SK-N-MC (cell line): ENCODE results near the gene ABT1.

Experiments
- DNase-seq: peaks from one replicate; pipeline ENCODE4 v3.0.0-alpha.2; 2011; ENCODE audit warnings: low read depth, low spot score
- H3K27ac ChIP-seq: fragments of 200-600 bp; sonication (generic); 2 replicates; pipeline ENCODE4 v1.5.1; 2016; ENCODE audit warnings: mixed run types
- H3K36me3 ChIP-seq: fragments of 200-600 bp; sonication (generic); 2 replicates; pipeline ENCODE4 v1.6.1; 2017; ENCODE audit warnings: antibody characterized with exemption, low read length, mixed read lengths; ENCODE audit not compliant: insufficient read depth
- H3K4me3 ChIP-seq: fragments of 200-600 bp; sonication (generic); 2 replicates; pipeline ENCODE4 v1.5.1; 2016
- H3K9ac ChIP-seq: fragments of 200-600 bp; sonication (generic); 2 replicates; pipeline ENCODE4 v1.8.0; 2017; ENCODE audit warnings: mixed run types, mixed read lengths; ENCODE audit not compliant: insufficient read length
- H3K9me3 ChIP-seq: fragments of 200-600 bp; sonication (generic); 2 replicates; pipeline ENCODE4 v1.6.1; 2017; ENCODE audit warnings: low read depth, mild to moderate bottlenecking, antibody characterized with exemption, low read length, moderate library complexity, mixed read lengths
- EZH2 ChIP-seq: fragments of 200-600 bp; sonication (generic); IDR thresholded peaks from one replicate; pipeline ENCODE4 v1.6.1; 2017; ENCODE audit warnings: antibody characterized with exemption
- FOXP2 ChIP-seq: optimal IDR thresholded peaks from 2 replicates; pipeline ENCODE3; 2011; ENCODE audit warnings: mild to moderate bottlenecking, moderate library complexity; ENCODE audit not compliant: insufficient read depth; ENCODE audit errors: extremely low read length, control extremely low read depth
- POLR2AphosphoS5 ChIP-seq: IDR thresholded peaks from 2 replicates; pipeline ENCODE4 v1.6.1; 2012; ENCODE audit warnings: mild to moderate bottlenecking, low read depth, low read length, borderline replicate concordance

The ABT1 gene

GRCh38 chr6:26581164-26581915 lies 15.4 kb upstream of the ABT1 start:
- no peak for DNase-seq
- no peak for TF ChIP-seq FOXP2
- no peak for TF ChIP-seq EZH2
- TF ChIP-seq POLR2AphosphoS5, result no peak
- no peak overlapping the region for H3K9ac ChIP-seq

GRCh38 chr6:26588965-26589364 lies 7.8 kb upstream of the ABT1 start:
- no peaks in the 10 kb centered on the region for H3K9me3 ChIP-seq
- DNase-seq, result no peak
- H3K36me3 ChIP-seq, result no peaks in the 10 kb centered on the region
- H3K9ac ChIP-seq, result no peak overlapping the region
- no peak for TF ChIP-seq FOXP2
- TF ChIP-seq EZH2, result no peak
- no peak for TF ChIP-seq POLR2AphosphoS5
- H3K4me3 ChIP-seq, result no peak overlapping the region
- no peak overlapping the region for H3K27ac ChIP-seq

More at GRCh38 chr6:26581164-26581915, 15.4 kb upstream of the ABT1 start:
- Histone ChIP-seq H3K27ac (no peak overlapping the region), H3K9me3 (no peaks in the 10 kb centered on the region), H3K4me3 (no peak overlapping the region), H3K36me3 (no peaks in the 10 kb centered on the region)

GRCh38 chr6:26592649-26593048 lies 4.1 kb upstream of the ABT1 start:
- no peak overlapping the region for H3K4me3 ChIP-seq
- no peaks in the 10 kb centered on the region for H3K9me3 ChIP-seq
- no peak for DNase-seq
- no peaks in the 10 kb centered on the region; the same call in 1 of the 2 replicates for H3K36me3 ChIP-seq
- H3K27ac ChIP-seq, result no peak overlapping the region
- TF ChIP-seq EZH2 (no peak), POLR2AphosphoS5 (no peak)
- H3K9ac ChIP-seq, result no peak overlapping the region

GRCh38 chr6:26593278-26594130 lies 3.2 kb upstream of the ABT1 start:
- no peak overlapping the region for H3K9ac ChIP-seq

GRCh38 chr6:26594131-26594498 lies 2.6 kb upstream of the ABT1 start:
- DNase-seq, result no peak
- Histone ChIP-seq H3K27ac (no peak overlapping the region), H3K36me3 (peaks cover 12% of the 10 kb centered on the region), H3K4me3 (no peak overlapping the region), H3K9ac (no peak overlapping the region), H3K9me3 (no peaks in the 10 kb centered on the region)
- TF ChIP-seq POLR2AphosphoS5 (no peak), EZH2 (no peak), FOXP2 (no peak)

More at GRCh38 chr6:26593278-26594130, 3.2 kb upstream of the ABT1 start:
- Histone ChIP-seq H3K4me3 (no peak overlapping the region), H3K9me3 (no peaks in the 10 kb centered on the region), H3K36me3 (peaks cover 6% of the 10 kb centered on the region), H3K27ac (no peak overlapping the region)
- TF ChIP-seq FOXP2, result no peak
- no peak for TF ChIP-seq EZH2
- TF ChIP-seq POLR2AphosphoS5, result no peak
- no peak for DNase-seq

- DNase-seq, result no peak
These were observed 1.8 kb upstream of the ABT1 start for GRCh38 chr6:26594730-26595632.

GRCh38 chr6:26595669-26596269 lies 984 bp upstream of the ABT1 start:
- H3K27ac ChIP-seq, result peak overlapping the region; percentile 88

More at GRCh38 chr6:26594730-26595632, 1.8 kb upstream of the ABT1 start:
- Histone ChIP-seq H3K9ac (peak overlapping the region; percentile 93), H3K36me3 (peaks cover 20% of the 10 kb centered on the region), H3K27ac (peak overlapping the region; percentile 88), H3K9me3 (no peaks in the 10 kb centered on the region), H3K4me3 (peak overlapping the region; percentile 95)
- TF ChIP-seq POLR2AphosphoS5 (no peak), EZH2 (no peak), FOXP2 (no peak)

GRCh38 chr6:26597389-26597766 lies 625 bp downstream of the ABT1 start:
- no peak overlapping the region for H3K27ac ChIP-seq
- H3K9me3 ChIP-seq, result no peaks in the 10 kb centered on the region
- H3K36me3 ChIP-seq, result peaks cover 24% of the 10 kb centered on the region
- DNase-seq, result no peak
- peak overlapping the region; percentile 93 for H3K9ac ChIP-seq
- H3K4me3 ChIP-seq, result peak overlapping the region; percentile 95
- TF ChIP-seq POLR2AphosphoS5, result no peak

More at GRCh38 chr6:26595669-26596269, 984 bp upstream of the ABT1 start:
- peak overlapping the region; percentile 93 for H3K9ac ChIP-seq
- no peaks in the 10 kb centered on the region for H3K9me3 ChIP-seq
- DNase-seq, result peak; percentile 70
- TF ChIP-seq FOXP2 (no peak), POLR2AphosphoS5 (peak; percentile 28; the same call in 1 of the 2 replicates), EZH2 (no peak)
- peak overlapping the region; percentile 95 for H3K4me3 ChIP-seq
- peaks cover 24% of the 10 kb centered on the region for H3K36me3 ChIP-seq
